ENCODE data around the gene ZKSCAN3.

Gene ZKSCAN3

DNA sequence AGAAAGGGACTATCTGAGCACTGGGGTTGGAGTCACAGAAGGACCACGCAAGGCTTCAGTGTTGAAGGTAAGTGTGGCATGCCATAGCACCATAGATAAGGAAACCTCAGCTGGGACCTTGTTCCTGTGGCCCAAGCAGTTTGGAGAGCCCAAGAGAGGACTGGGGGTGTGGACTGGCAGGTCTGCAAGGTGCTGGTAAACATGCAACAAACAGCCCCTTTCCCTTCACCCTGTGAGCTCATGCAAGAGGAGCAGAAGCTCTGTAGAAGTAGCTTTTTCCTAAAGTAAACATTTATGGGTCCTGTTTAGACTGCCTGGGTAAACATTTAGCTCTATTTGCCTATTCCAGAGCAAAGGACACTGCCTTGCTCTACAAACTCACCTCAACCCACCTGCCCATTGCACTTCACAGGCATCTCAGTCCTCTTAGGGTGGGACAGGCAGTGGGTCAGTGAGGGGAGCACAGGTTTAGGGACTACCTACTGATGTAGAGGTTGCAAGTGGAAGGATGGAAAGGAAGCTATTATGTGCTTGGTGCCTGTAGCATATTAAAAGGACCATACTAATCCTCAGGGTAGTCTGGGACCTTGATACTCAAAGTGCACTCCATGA, 25.8 kb upstream of the ZKSCAN3 start (continued):
- TF ChIP-seq, protein P1, sequence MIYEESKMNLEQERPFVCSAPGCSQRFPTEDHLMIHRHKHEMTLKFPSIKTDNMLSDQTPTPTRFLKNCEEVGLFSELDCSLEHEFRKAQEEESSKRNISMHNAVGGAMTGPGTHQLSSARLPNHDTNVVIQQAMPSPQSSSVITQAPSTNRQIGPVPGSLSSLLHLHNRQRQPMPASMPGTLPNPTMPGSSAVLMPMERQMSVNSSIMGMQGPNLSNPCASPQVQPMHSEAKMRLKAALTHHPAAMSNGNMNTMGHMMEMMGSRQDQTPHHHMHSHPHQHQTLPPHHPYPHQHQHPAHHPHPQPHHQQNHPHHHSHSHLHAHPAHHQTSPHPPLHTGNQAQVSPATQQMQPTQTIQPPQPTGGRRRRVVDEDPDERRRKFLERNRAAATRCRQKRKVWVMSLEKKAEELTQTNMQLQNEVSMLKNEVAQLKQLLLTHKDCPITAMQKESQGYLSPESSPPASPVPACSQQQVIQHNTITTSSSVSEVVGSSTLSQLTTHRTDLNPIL (CRISPR knock-in tag; IDR thresholded peaks at IDR 0.05; ENCODE audit: low read depth) = no peak

DNA sequence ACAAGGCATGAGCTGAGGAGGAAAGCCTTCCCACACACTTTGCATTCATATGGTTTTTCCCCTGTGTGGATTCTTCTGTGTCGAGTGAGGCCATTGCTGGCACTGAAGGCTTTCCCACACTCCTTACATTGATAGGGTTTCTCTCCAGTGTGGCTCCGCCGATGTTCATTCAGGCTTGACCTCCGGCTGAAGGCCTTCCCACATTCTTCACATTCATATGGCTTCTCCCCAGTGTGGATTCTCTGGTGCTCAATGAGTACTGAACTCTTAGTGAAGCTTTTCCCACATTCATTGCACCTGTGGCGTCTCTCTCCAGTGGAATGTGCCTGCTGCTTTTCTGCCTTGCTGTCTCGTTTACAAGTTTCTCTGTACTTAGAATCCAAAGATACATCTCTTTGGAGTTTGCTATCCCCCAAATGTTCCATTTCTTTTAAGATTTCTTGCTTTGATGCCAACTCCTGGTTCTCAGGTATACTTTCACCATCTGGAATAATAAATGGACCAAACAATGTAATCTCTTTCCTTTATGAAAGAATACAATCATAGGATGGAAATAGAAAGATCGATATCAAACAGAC, 23.3 kb upstream of the ZKSCAN3 start:
- ATAC-seq = no peak
- TF ChIP-seq, protein P2, sequence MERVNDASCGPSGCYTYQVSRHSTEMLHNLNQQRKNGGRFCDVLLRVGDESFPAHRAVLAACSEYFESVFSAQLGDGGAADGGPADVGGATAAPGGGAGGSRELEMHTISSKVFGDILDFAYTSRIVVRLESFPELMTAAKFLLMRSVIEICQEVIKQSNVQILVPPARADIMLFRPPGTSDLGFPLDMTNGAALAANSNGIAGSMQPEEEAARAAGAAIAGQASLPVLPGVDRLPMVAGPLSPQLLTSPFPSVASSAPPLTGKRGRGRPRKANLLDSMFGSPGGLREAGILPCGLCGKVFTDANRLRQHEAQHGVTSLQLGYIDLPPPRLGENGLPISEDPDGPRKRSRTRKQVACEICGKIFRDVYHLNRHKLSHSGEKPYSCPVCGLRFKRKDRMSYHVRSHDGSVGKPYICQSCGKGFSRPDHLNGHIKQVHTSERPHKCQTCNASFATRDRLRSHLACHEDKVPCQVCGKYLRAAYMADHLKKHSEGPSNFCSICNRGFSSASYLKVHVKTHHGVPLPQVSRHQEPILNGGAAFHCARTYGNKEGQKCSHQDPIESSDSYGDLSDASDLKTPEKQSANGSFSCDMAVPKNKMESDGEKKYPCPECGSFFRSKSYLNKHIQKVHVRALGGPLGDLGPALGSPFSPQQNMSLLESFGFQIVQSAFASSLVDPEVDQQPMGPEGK (CRISPR knock-in tag; IDR thresholded peaks at IDR 0.05; ENCODE audit: borderline replicate concordance) = no peak
- TF ChIP-seq ZNF8 (CRISPR knock-in tag; IDR thresholded peaks at IDR 0.05) (no peak), CSDC2 (CRISPR knock-in tag; IDR thresholded peaks at IDR 0.05) (no peak), TOX (CRISPR knock-in tag; IDR thresholded peaks at IDR 0.05; ENCODE audit: borderline replicate concordance) (no peak), TCF4 (CRISPR knock-in tag; IDR thresholded peaks at IDR 0.05; ENCODE audit: borderline replicate concordance) (no peak), ESRRG (CRISPR knock-in tag; IDR thresholded peaks at IDR 0.05) (no peak), ARNTL (CRISPR knock-in tag; IDR thresholded peaks at IDR 0.05; ENCODE audit: borderline replicate concordance, low read depth) (no peak)

DNA sequence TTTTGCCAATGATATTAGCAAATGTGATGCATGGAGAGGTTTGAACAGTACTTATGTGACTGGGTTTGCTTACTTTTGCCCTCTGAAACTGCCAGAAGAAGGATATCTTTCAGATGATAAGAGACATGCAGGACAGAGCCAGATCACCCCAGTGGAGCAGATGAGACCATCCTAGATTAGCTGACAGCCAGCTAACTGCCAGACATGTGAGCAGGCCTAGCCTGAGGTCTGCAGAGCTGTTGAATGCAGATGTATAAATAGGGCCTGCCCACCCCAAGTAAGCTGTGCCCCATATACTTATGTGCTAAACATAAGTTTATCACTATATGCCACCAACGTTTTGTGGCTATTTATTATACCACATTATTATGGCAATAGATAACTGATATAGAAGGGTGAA, 19.7 kb upstream of the ZKSCAN3 start:
- TF ChIP-seq, protein P1 (CRISPR knock-in tag; IDR thresholded peaks at IDR 0.05; ENCODE audit: low read depth) = no peak
- TF ChIP-seq RARB (CRISPR knock-in tag; IDR thresholded peaks at IDR 0.05) (no peak), ZNF8 (CRISPR knock-in tag; IDR thresholded peaks at IDR 0.05) (no peak), TOX (CRISPR knock-in tag; IDR thresholded peaks at IDR 0.05; ENCODE audit: borderline replicate concordance) (no peak), ISL1 (CRISPR knock-in tag; IDR thresholded peaks at IDR 0.05) (no peak), PPARA (CRISPR knock-in tag; IDR thresholded peaks at IDR 0.05; ENCODE audit: borderline replicate concordance) (no peak)
- ATAC-seq = no peak

DNA sequence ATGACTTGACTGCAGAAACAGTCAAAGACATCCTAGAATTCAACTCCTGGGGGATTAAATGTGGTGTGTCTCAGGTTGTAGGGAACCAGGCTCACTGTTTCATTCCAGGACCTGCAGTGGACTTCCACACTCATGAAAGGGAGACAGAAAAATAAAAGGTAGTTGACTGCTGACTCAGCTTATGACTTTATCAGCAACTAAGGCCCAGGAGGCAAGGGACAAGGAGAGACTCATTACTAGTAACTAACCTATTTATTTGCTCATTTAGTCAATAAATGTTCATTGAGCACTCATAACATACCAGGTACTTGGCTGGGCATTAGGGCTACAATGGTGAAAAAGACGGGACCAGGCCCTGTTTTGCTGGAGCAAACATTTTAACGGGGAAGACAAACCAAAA, 16.7 kb upstream of the ZKSCAN3 start:
- TF ChIP-seq, protein P3, sequence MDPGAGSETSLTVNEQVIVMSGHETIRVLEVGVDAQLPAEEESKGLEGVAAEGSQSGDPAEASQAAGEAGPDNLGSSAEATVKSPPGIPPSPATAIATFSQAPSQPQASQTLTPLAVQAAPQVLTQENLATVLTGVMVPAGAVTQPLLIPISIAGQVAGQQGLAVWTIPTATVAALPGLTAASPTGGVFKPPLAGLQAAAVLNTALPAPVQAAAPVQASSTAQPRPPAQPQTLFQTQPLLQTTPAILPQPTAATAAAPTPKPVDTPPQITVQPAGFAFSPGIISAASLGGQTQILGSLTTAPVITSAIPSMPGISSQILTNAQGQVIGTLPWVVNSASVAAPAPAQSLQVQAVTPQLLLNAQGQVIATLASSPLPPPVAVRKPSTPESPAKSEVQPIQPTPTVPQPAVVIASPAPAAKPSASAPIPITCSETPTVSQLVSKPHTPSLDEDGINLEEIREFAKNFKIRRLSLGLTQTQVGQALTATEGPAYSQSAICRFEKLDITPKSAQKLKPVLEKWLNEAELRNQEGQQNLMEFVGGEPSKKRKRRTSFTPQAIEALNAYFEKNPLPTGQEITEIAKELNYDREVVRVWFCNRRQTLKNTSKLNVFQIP (CRISPR knock-in tag; IDR thresholded peaks at IDR 0.05; ENCODE audit: borderline replicate concordance, low read depth) = no peak
- TF ChIP-seq ZNF565 (CRISPR knock-in tag; conservative IDR thresholded peaks at IDR 0.05; ENCODE audit: low read depth) = no peak
- TF ChIP-seq, protein P2 (CRISPR knock-in tag; IDR thresholded peaks at IDR 0.05; ENCODE audit: borderline replicate concordance) = no peak
- TF ChIP-seq ZFP30 (CRISPR knock-in tag; IDR thresholded peaks at IDR 0.05) = no peak
- TF ChIP-seq ISL1 (CRISPR knock-in tag; IDR thresholded peaks at IDR 0.05) = no peak
- no peak for TF ChIP-seq OSR1 (CRISPR knock-in tag; IDR thresholded peaks at IDR 0.05)
- TF ChIP-seq RARB (CRISPR knock-in tag; IDR thresholded peaks at IDR 0.05) = no peak
- TF ChIP-seq ZC3H10 (CRISPR knock-in tag; IDR thresholded peaks at IDR 0.05) = no peak
- no peak for TF ChIP-seq TCF4 (CRISPR knock-in tag; IDR thresholded peaks at IDR 0.05; ENCODE audit: borderline replicate concordance)
- TF ChIP-seq ARNTL (CRISPR knock-in tag; IDR thresholded peaks at IDR 0.05; ENCODE audit: borderline replicate concordance, low read depth) = no peak
- TF ChIP-seq, protein P1 (CRISPR knock-in tag; IDR thresholded peaks at IDR 0.05; ENCODE audit: low read depth) = no peak
- TF ChIP-seq ZNF70 (CRISPR knock-in tag; IDR thresholded peaks at IDR 0.05) = no peak
- no peak for TF ChIP-seq ZNF8 (CRISPR knock-in tag; IDR thresholded peaks at IDR 0.05)
- TF ChIP-seq, protein P4, sequence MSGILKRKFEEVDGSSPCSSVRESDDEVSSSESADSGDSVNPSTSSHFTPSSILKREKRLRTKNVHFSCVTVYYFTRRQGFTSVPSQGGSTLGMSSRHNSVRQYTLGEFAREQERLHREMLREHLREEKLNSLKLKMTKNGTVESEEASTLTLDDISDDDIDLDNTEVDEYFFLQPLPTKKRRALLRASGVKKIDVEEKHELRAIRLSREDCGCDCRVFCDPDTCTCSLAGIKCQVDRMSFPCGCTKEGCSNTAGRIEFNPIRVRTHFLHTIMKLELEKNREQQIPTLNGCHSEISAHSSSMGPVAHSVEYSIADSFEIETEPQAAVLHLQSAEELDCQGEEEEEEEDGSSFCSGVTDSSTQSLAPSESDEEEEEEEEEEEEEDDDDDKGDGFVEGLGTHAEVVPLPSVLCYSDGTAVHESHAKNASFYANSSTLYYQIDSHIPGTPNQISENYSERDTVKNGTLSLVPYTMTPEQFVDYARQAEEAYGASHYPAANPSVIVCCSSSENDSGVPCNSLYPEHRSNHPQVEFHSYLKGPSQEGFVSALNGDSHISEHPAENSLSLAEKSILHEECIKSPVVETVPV (CRISPR knock-in tag; IDR thresholded peaks at IDR 0.05) = no peak
- no peak for TF ChIP-seq PPARA (CRISPR knock-in tag; IDR thresholded peaks at IDR 0.05; ENCODE audit: borderline replicate concordance)
- ATAC-seq = no peak
